ENCODE measurements around the gene TRPM4. TPM values are rescaled to one million over a fixed set of nuclear protein-coding genes. Genes with fewer than 3 reads are reported as not detected.
A peak's percentile ranks its signal among the peaks of the same experiment; 100 is the strongest.

The TRPM4 gene
- total and polyA plus RNA-seq, 2 of the 13 experiments (the other 11 are each of a cell fraction or from before 2014, with no cell fraction given) = 1.9 to 4.3 TPM

- TF ChIP-seq CSRNP1 (CRISPR knock-in tag; IDR thresholded peaks at IDR 0.05) = peak; percentile 80; the same call in 1 of the 2 replicates
- no peak for TF ChIP-seq ZHX2 (IDR thresholded peaks at IDR 0.05; ENCODE audit: low read depth)
- TF ChIP-seq ZHX2 (CRISPR knock-in tag; IDR thresholded peaks at IDR 0.05; ENCODE audit: borderline replicate concordance) = no peak
- no peak for TF ChIP-seq ZNF652 (CRISPR knock-in tag; IDR thresholded peaks at IDR 0.05; ENCODE audit: borderline replicate concordance, low read depth)
- no peak for TF ChIP-seq BCLAF1 (IDR thresholded peaks at IDR 0.05)
- TF ChIP-seq DRAP1 (CRISPR knock-in tag; IDR thresholded peaks at IDR 0.05) = peak; percentile 97
- TF ChIP-seq REST (IDR thresholded peaks at IDR 0.05; ENCODE audit: borderline replicate concordance in 1 of 2, low read depth in 1 of 2, low read length in 2 of 2) = peak; percentile 48 to 90
- no peak for TF ChIP-seq NFKBIZ (CRISPR knock-in tag; IDR thresholded peaks at IDR 0.05)
Measured at GRCh38 chr19:49148784-49149651, 8.6 kb upstream of the TRPM4 start (continued).

All from HepG2 (cell line).